Hepatocyte (in vitro differentiated cells): ENCODE data around the gene NAV2. TPM values are rescaled to one million over a fixed set of nuclear protein-coding genes. Genes with fewer than 3 reads are reported as not detected.

Experiments
- DNase-seq: peaks from one replicate; pipeline ENCODE4 v3.0.0-alpha.2; 2016; ENCODE audit warnings: low spot score
- H2AFZ ChIP-seq: fragments of 200-600 bp; sonication (generic); 2 replicates; pipeline ENCODE4 v1.6.0; 2016; ENCODE audit warnings: antibody characterized with exemption, mild to moderate bottlenecking
- H3K27ac ChIP-seq: fragments of 200-600 bp; sonication (generic); 2 replicates; pipeline ENCODE4 v1.5.1; 2016; ENCODE audit warnings: mild to moderate bottlenecking
- H3K27me3 ChIP-seq: fragments of 200-600 bp; sonication (generic); 2 replicates; pipeline ENCODE4 v1.6.1; 2016
- H3K36me3 ChIP-seq: fragments of 200-600 bp; sonication (generic); replicated peaks from 2 replicates; pipeline ENCODE4 v1.5.1; 2016; ENCODE audit warnings: low read depth; ENCODE audit not compliant: insufficient read depth
- H3K4me1 ChIP-seq: fragments of 200-600 bp; sonication (generic); 2 replicates; pipeline ENCODE4 v1.5.1; 2016; ENCODE audit warnings: mild to moderate bottlenecking, moderate library complexity; ENCODE audit not compliant: insufficient read depth
- H3K4me2 ChIP-seq: fragments of 200-600 bp; sonication (generic); 2 replicates; pipeline ENCODE4 v1.6.0; 2016
- H3K4me3 ChIP-seq: fragments of 200-600 bp; sonication (generic); 2 replicates; pipeline ENCODE4 v1.5.1; 2016; ENCODE audit warnings: mild to moderate bottlenecking
- H3K79me2 ChIP-seq: fragments of 200-600 bp; sonication (generic); 2 replicates; pipeline ENCODE4 v1.6.0; 2017; ENCODE audit warnings: mild to moderate bottlenecking
- H3K9me2 ChIP-seq: fragments of 200-600 bp; sonication (generic); replicated peaks from 2 replicates; pipeline ENCODE4 v1.6.0; 2017; ENCODE audit warnings: mild to moderate bottlenecking; ENCODE audit not compliant: insufficient read depth
- H3K9me3 ChIP-seq: fragments of 200-600 bp; sonication (generic); 2 replicates; pipeline ENCODE4 v1.5.1; 2016; ENCODE audit warnings: low read depth, mild to moderate bottlenecking
- H4K20me1 ChIP-seq: fragments of 200-600 bp; sonication (generic); 2 replicates; pipeline ENCODE4 v1.6.0; 2016; ENCODE audit warnings: mild to moderate bottlenecking; ENCODE audit not compliant: insufficient read depth, poor library complexity, severe bottlenecking
- CTCF ChIP-seq: fragments of 200-600 bp; sonication (generic); IDR thresholded peaks from 2 replicates; pipeline ENCODE4 v1.5.1; 2016; ENCODE audit warnings: antibody characterized with exemption, mild to moderate bottlenecking; ENCODE audit not compliant: poor library complexity
- EZH2 ChIP-seq: fragments of 200-600 bp; sonication (generic); IDR thresholded peaks from 2 replicates; pipeline ENCODE4 v1.6.1; 2016; ENCODE audit warnings: antibody characterized with exemption, mild to moderate bottlenecking, borderline replicate concordance
- EZH2phosphoT487 ChIP-seq: fragments of 200-600 bp; sonication (generic); IDR thresholded peaks from one replicate; pipeline ENCODE4 v1.6.1; 2018; ENCODE audit warnings: antibody characterized with exemption, mild to moderate bottlenecking, low read depth, moderate library complexity; ENCODE audit not compliant: unreplicated experiment, severe bottlenecking
- WGBS: methylation state at CpG from one replicate; pipeline ENCODE4 v1.1.6; 2016; ENCODE audit warnings: low lambda C conversion rate; ENCODE audit errors: missing lambda C conversion rate; 5-methylcytosine and 5-hydroxymethylcytosine counted together
- polyA plus RNA-seq: library from polyadenylated mRNA; unstranded; fragments of >200 nt; fragmentation: Nextera tagmentation; extraction: Ambion mirVana; gene quantifications from 2 replicates; pipeline ENCODE4 v1.2.1, GENCODE V29; 2016
- total RNA-seq: library from RNA; depleted of rRNA; stranded (reverse); fragments of >200 nt; gene quantifications from 2 replicates; pipeline ENCODE4 v1.2.3, GENCODE V29; 2014

Gene NAV2
- total and polyA plus RNA-seq, 2 experiments from 2014 or later, result 23.7 to 30.8 TPM

- H3K27ac ChIP-seq, result no peak overlapping the region
- no peak overlapping the region for H2AFZ ChIP-seq
- no peaks in the 10 kb centered on the region for H3K79me2 ChIP-seq
- no peak overlapping the region for H3K4me2 ChIP-seq
- 65% methylated on average over 13 of the region's 13 CpGs for WGBS
- no peaks in the 10 kb centered on the region for H3K9me2 ChIP-seq
- no peak overlapping the region for H3K4me3 ChIP-seq
- peak; percentile 25 for DNase-seq
- H3K36me3 ChIP-seq, result no peaks in the 10 kb centered on the region
- no peaks in the 10 kb centered on the region for H3K9me3 ChIP-seq
- no peaks in the 10 kb centered on the region for H4K20me1 ChIP-seq
- peaks cover 14% of the 10 kb centered on the region for H3K4me1 ChIP-seq
- no peaks in the 10 kb centered on the region for H3K27me3 ChIP-seq
- TF ChIP-seq EZH2 (no peak), CTCF (no peak), EZH2phosphoT487 (no peak)
Measured at GRCh38 chr11:19670030-19670791, 42.4 kb upstream of the NAV2 start.

- Histone ChIP-seq H3K4me1 (peaks cover 14% of the 10 kb centered on the region), H3K79me2 (no peaks in the 10 kb centered on the region), H3K9me2 (no peaks in the 10 kb centered on the region), H3K4me3 (no peak overlapping the region), H4K20me1 (no peaks in the 10 kb centered on the region), H3K27ac (no peak overlapping the region), H3K4me2 (no peak overlapping the region), H3K36me3 (no peaks in the 10 kb centered on the region), H3K27me3 (no peaks in the 10 kb centered on the region), H2AFZ (no peak overlapping the region), H3K9me3 (no peaks in the 10 kb centered on the region)
- TF ChIP-seq EZH2 (no peak), EZH2phosphoT487 (no peak), CTCF (no peak)
- WGBS, result 96% methylated on average over 2 of the region's 2 CpGs
- DNase-seq, result no peak
Measured at GRCh38 chr11:19672586-19673206, 39.9 kb upstream of the NAV2 start.

GRCh38 chr11:19673924-19674729 lies 38.5 kb upstream of the NAV2 start:
- H3K27me3 ChIP-seq, result no peaks in the 10 kb centered on the region
- no peaks in the 10 kb centered on the region for H4K20me1 ChIP-seq
- TF ChIP-seq EZH2phosphoT487, result no peak
- no peak for TF ChIP-seq EZH2
- H2AFZ ChIP-seq, result no peak overlapping the region
- H3K4me1 ChIP-seq, result peaks cover 18% of the 10 kb centered on the region
- peak; percentile 75 for DNase-seq
- no peaks in the 10 kb centered on the region for H3K79me2 ChIP-seq
- H3K9me3 ChIP-seq, result no peaks in the 10 kb centered on the region
- no peaks in the 10 kb centered on the region for H3K9me2 ChIP-seq
- peak overlapping the region; percentile 23 for H3K4me2 ChIP-seq
- H3K27ac ChIP-seq, result peak overlapping the region; percentile 82
- no peak overlapping the region for H3K4me3 ChIP-seq
- H3K36me3 ChIP-seq, result no peaks in the 10 kb centered on the region
- 54% methylated on average over 14 of the region's 14 CpGs for WGBS

GRCh38 chr11:19674836-19675235 lies 37.8 kb upstream of the NAV2 start:
- H3K4me3 ChIP-seq, result no peak overlapping the region
- WGBS, result 95% methylated on average over 3 of the region's 3 CpGs
- peak overlapping the region; percentile 82 for H3K27ac ChIP-seq
- H2AFZ ChIP-seq, result no peak overlapping the region
- H4K20me1 ChIP-seq, result no peaks in the 10 kb centered on the region
- no peak for DNase-seq
- no peaks in the 10 kb centered on the region for H3K27me3 ChIP-seq
- no peaks in the 10 kb centered on the region for H3K36me3 ChIP-seq
- H3K9me2 ChIP-seq, result no peaks in the 10 kb centered on the region
- H3K9me3 ChIP-seq, result no peaks in the 10 kb centered on the region
- no peaks in the 10 kb centered on the region for H3K79me2 ChIP-seq
- peaks cover 23% of the 10 kb centered on the region for H3K4me1 ChIP-seq
- no peak overlapping the region for H3K4me2 ChIP-seq
- TF ChIP-seq EZH2 (no peak), EZH2phosphoT487 (no peak), CTCF (no peak)
